AG04450 (cell line): ENCODE data around the gene HIPK1. TPM values are rescaled to one million over a fixed set of nuclear protein-coding genes. Genes with fewer than 3 reads are reported as not detected.

ENCODE experiments used
- CTCF ChIA-PET: fragments of 300-600, 350-600 bp; formaldehyde crosslinking; extraction: SDS; loops from one replicate; lab custom pipeline; 2022; ENCODE audit warnings: antibody characterized with exemption, inconsistent platforms; lab: Charles Lee
- POLR2A ChIA-PET: fragments of 350-600 bp; formaldehyde crosslinking; extraction: SDS; loops from one replicate; lab custom pipeline; 2021; ENCODE audit warnings: antibody characterized with exemption, inconsistent platforms; lab: Yijun Ruan, JAX
- DNase-seq: peaks from one replicate; pipeline ENCODE4 v3.0.0-alpha.2; 2011; ENCODE audit warnings: low read depth, low spot score
- H3K27ac ChIP-seq: one replicate; pipeline ENCODE4 v1.5.1; 2012; ENCODE audit warnings: low read depth, low read length, control low read depth
- H3K27me3 ChIP-seq: one replicate; pipeline ENCODE4 v1.6.0; 2012; ENCODE audit warnings: low read length; ENCODE audit not compliant: control insufficient read depth, insufficient read depth
- H3K4me3 ChIP-seq: 2 replicates; pipeline ENCODE4 v1.5.1; 2011; ENCODE audit warnings: mild to moderate bottlenecking, low read depth, low read length, control low read depth
- H3K9me3 ChIP-seq: 2 replicates; pipeline ENCODE4 v1.5.1; 2012; ENCODE audit warnings: low read length; ENCODE audit not compliant: control insufficient read depth, insufficient read depth
- CTCF ChIP-seq: IDR thresholded peaks from 2 replicates; pipeline ENCODE4 v1.5.1; 2011; ENCODE audit warnings: low read depth, low read length, control low read depth, inconsistent platforms
- polyA minus RNA-seq: library from RNA; depleted of rRNA, polyadenylated mRNA; stranded (reverse); fragments of >200 nt; gene quantifications from 2 replicates; pipeline ENCODE4 v1.2.3, GENCODE V29; 2011; rRNA and poly(A)+ RNA removed
- polyA plus RNA-seq: library from polyadenylated mRNA; depleted of rRNA; stranded (reverse); fragments of >200 nt; gene quantifications from 2 replicates; pipeline ENCODE4 v1.2.3, GENCODE V29; 2011; rRNA removed

The HIPK1 gene
- polyA plus RNA-seq: 28.4 and 31.3 TPM in 2 replicates
- 119 and 124 TPM in 2 replicates for polyA minus RNA-seq

DNA sequence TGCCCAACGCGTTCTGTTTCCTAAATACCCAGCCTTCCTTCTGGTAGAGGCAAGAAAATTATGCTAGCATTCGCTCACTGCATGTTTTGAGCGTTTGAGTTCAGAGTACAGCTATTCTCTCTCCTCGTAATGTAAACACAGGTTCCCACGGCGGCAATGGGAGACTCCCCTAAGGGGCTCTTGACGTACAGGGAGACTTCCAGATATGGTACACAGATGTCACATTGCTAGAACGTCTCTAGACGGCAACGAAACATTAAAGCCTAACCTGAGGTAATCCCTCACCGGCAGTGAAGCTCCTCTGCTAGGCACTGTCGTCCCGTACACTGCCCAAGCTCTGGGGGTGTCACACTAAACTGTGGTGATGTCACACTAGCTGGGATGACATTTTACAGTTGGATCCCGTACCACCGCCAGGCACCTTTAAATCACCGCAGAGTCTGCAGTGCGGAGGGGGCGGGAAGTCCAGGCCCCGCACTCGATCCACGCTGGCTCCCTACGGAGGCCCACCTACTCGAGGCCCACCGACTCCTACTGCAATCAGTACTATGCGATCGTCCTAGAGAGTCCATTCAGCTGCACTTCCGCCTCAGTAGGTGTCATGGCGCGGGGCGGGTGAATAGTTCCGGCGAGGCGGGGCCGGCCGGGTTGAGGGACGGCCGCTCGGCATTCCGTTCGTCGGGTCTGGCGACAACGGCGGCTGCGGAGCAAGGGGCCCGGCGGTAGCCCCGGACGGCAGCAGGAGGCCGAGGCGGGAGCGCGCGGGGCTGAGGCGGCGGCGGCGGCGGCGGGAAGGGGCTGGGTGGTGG lies at the start of gene HIPK1:
TSS of gene HIPK1 (plus strand) at position 384 of the 809 bp plus-strand sequence.
- H3K9me3 ChIP-seq: no peaks in the 10 kb centered on the region; the same call in 1 of the 2 replicates
- no peak for TF ChIP-seq CTCF
- no peaks in the 10 kb centered on the region for H3K27me3 ChIP-seq
- H3K27ac ChIP-seq: peak within 1 kb of the TSS; percentile 82
- ChIA-PET CTCF (interaction anchor here (0.7 to 5.7 kb wide), 11 partner anchors 16 to 94 kb away, joined by 3 to 31 read pairs (median 4); partner anchors contain the start of genes AP4B1 and DCLRE1B), POLR2A (interaction anchor here (1.0 to 4.0 kb wide), 5 partner anchors 16 to 117 kb away, joined by 3 to 54 read pairs (median 4); partner anchors contain the start of genes AP4B1, DCLRE1B, OLFML3 and RSBN1)
- DNase-seq: peak; percentile 65
- peak within 1 kb of the TSS; percentile 98 for H3K4me3 ChIP-seq

- TF ChIP-seq CTCF: no peak
- POLR2A ChIA-PET: no interaction called here
Observed at GRCh38 chr1:113879739-113880038, 49.4 kb upstream of the HIPK1 start.

DNA sequence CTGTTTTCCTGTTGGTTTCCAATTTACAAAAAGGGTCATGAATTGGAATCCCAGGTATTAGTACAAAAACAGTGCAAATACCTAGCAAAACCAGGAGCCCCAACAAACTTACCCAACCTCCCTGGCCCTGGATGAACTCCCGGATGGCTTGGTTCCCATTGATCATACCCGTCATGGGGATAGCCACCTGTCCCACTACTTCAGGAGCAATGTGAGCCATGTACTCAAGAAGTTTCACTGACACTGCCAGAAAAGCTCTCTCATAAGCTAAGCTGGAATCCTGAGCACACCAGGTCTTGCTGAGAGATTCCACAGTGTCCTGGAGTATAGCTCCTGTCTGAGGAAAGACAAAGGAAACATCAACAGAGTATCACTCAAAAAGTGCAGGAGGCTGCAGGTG lies 47.5 kb upstream of the HIPK1 start:
- Histone ChIP-seq H3K27me3 (no peaks in the 10 kb centered on the region), H3K27ac (no peak overlapping the region), H3K4me3 (no peak overlapping the region), H3K9me3 (no peaks in the 10 kb centered on the region)
- POLR2A ChIA-PET: no interaction called here
- no peak for TF ChIP-seq CTCF
- no peak for DNase-seq
- CTCF ChIA-PET: no interaction called here

More at GRCh38 chr1:113879739-113880038, 49.4 kb upstream of the HIPK1 start:
- CTCF ChIA-PET: interaction anchor here (1.2 to 1.8 kb wide), 3 partner anchors 44 to 807 kb away, joined by 5 to 7 read pairs (median 7); partner anchors contain the start of gene LRIG2
- Histone ChIP-seq H3K4me3 (no peak overlapping the region), H3K27me3 (no peaks in the 10 kb centered on the region), H3K27ac (no peak overlapping the region), H3K9me3 (no peaks in the 10 kb centered on the region)
- DNase-seq: no peak

DNA sequence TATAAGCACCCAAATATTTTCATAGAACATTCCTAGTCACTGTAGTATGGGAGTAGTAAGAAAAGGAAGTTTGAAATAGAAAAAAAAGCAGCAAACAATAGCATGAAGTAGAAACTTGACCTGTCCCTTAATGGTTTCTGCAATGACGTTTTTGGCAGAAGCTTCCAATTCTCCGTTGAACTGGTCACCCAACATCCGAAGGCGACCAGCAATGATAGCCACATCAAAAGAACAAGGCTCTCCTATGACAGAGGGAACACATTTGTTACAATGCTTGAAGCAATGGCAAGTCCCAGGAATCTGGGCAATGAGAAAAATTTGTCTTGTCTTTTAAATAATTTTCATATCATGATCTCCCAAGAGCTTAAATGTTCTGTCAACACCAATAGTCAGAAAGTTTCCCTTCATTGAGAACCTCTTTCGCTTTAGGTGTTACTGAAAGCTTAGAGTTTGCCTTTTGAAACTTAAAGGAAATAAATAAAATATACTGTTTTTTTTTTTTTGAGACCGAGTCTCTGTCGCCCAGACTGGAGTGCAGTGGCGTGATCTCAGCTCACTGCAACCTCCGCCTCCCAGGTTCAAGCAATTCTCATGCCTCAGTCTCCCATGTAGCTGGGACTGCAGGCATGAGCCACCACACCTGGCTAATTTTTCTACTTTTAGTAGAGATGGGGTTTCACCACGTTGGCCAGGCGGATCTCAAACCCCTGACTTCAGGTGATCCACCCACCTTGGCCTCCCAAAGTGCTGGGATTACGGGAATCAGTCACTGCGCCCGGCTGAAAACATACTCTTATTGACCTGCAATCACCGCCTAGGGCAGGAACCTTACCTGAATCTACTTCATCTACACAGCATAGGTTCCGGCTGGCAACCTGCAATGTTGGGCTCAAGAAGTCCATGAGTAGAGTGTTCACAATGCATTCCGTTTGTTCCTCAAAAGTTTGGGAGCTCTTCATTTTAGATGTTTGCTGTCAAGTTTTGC lies 42.4 kb upstream of the HIPK1 start:
- Histone ChIP-seq H3K27ac (no peak overlapping the region), H3K27me3 (no peaks in the 10 kb centered on the region), H3K4me3 (no peak overlapping the region), H3K9me3 (no peaks in the 10 kb centered on the region)
- CTCF ChIA-PET: interaction anchor here (1.2 kb wide), 1 partner anchor 18 kb away, joined by 4 read pairs; the partner anchor contains the start of genes AP4B1 and DCLRE1B
- POLR2A ChIA-PET: no interaction called here
- TF ChIP-seq CTCF: no peak
- DNase-seq: no peak
